Measurements from ENCODE around the gene KIF5A. TPM values are rescaled to one million over a fixed set of nuclear protein-coding genes. Genes with fewer than 3 reads are reported as not detected.

KIF5A gene
- total and polyA plus RNA-seq, 2 donors (not counting 3 experiments of a cell fraction or from before 2014, with no cell fraction given): 0.07 to 0.35 TPM

MicroRNA genes within 50 kb of the gene (microRNA counts, 767-probe panel; counts per million panel counts)
- microRNA hsa-miR-616-3p: 723 counts per million, percentile 96 among the panel's probes with 10 or more counts

Small RNA genes lying within 50 kb of the gene (microRNA-seq; reads per million reads assigned to microRNA genes)
- gene MIR616 (ENCODE audit: borderline number of aligned reads, borderline replicate concordance): 1.5 reads per million
- gene MIR6758 (ENCODE audit: borderline number of aligned reads, borderline replicate concordance): not detected

Small RNA genes lying within 50 kb of the gene (small RNA-seq; reads per million reads assigned to genes)
- gene MIR616 (ENCODE audit: insufficient read depth, insufficient read length, low read depth, low replicate concordance): not detected

Other genes starting within 250 kb of the KIF5A start
- 31.3 and 36.6 TPM in 2 replicates for gene R3HDM2, start 119.0 kb upstream of the KIF5A start, total RNA-seq
- gene R3HDM2, start 119.0 kb upstream of the KIF5A start, polyA plus RNA-seq: 26.1 and 28.0 TPM in 2 replicates
- not detected in 2 replicates for gene INHBC, start 115.3 kb upstream of the KIF5A start, total RNA-seq
- 0.08 TPM in 1 of 2 replicates, not detected in the other for gene INHBC, start 115.3 kb upstream of the KIF5A start, polyA plus RNA-seq
- gene INHBE, start 94.7 kb upstream of the KIF5A start, total RNA-seq: not detected in 2 replicates
- not detected in 2 replicates for gene INHBE, start 94.7 kb upstream of the KIF5A start, polyA plus RNA-seq
- 0.29 and 1.1 TPM in 2 replicates for gene GLI1, start 90.3 kb upstream of the KIF5A start, total RNA-seq
- 0.10 and 0.14 TPM in 2 replicates for gene GLI1, start 90.3 kb upstream of the KIF5A start, polyA plus RNA-seq
- 0.38 TPM in 1 of 2 replicates, not detected in the other for gene ARHGAP9, start 70.2 kb upstream of the KIF5A start, total RNA-seq
- 0.25 and 0.35 TPM in 2 replicates for gene ARHGAP9, start 70.2 kb upstream of the KIF5A start, polyA plus RNA-seq
- 212 and 216 TPM in 2 replicates for gene MARS1, start 62.0 kb upstream of the KIF5A start, total RNA-seq
- 98.8 and 118 TPM in 2 replicates for gene MARS1, start 62.0 kb upstream of the KIF5A start, polyA plus RNA-seq
- 9.8 and 13.7 TPM in 2 replicates for gene DDIT3, start 29.5 kb upstream of the KIF5A start, total RNA-seq
- gene DDIT3, start 29.5 kb upstream of the KIF5A start, polyA plus RNA-seq: 15.4 and 22.0 TPM in 2 replicates
- gene MBD6, start 27.2 kb upstream of the KIF5A start, total RNA-seq: 85.6 and 95.2 TPM in 2 replicates
- 8.5 and 10.6 TPM in 2 replicates for gene MBD6, start 27.2 kb upstream of the KIF5A start, polyA plus RNA-seq
- gene DCTN2, start 2.9 kb upstream of the KIF5A start, total RNA-seq: 157 and 161 TPM in 2 replicates
- gene DCTN2, start 2.9 kb upstream of the KIF5A start, polyA plus RNA-seq: 146 and 234 TPM in 2 replicates
- 9.1 and 11.5 TPM in 2 replicates for gene PIP4K2C, start 41.1 kb downstream of the KIF5A start, total RNA-seq
- gene PIP4K2C, start 41.1 kb downstream of the KIF5A start, polyA plus RNA-seq: 10.5 and 11.3 TPM in 2 replicates
- gene DTX3, start 54.8 kb downstream of the KIF5A start, total RNA-seq: 25.9 and 34.5 TPM in 2 replicates
- 51.4 and 65.0 TPM in 2 replicates for gene DTX3, start 54.8 kb downstream of the KIF5A start, polyA plus RNA-seq
- 4.7 and 7.4 TPM in 2 replicates for gene ARHGEF25, start 61.4 kb downstream of the KIF5A start, total RNA-seq
- gene ARHGEF25, start 61.4 kb downstream of the KIF5A start, polyA plus RNA-seq: 3.5 and 4.7 TPM in 2 replicates
- gene B4GALNT1, start 83.2 kb downstream of the KIF5A start, total RNA-seq: 0.25 and 0.35 TPM in 2 replicates
- gene B4GALNT1, start 83.2 kb downstream of the KIF5A start, polyA plus RNA-seq: 0.24 and 0.33 TPM in 2 replicates
- 188 and 212 TPM in 2 replicates for gene OS9, start 144.1 kb downstream of the KIF5A start, total RNA-seq
- gene OS9, start 144.1 kb downstream of the KIF5A start, polyA plus RNA-seq: 374 and 561 TPM in 2 replicates
- gene AGAP2, start 188.7 kb downstream of the KIF5A start, total RNA-seq: 0.05 and 0.24 TPM in 2 replicates
- gene AGAP2, start 188.7 kb downstream of the KIF5A start, polyA plus RNA-seq: 0.04 and 0.05 TPM in 2 replicates
- 14.6 and 15.0 TPM in 2 replicates for gene TSPAN31, start 195.0 kb downstream of the KIF5A start, total RNA-seq
- 33.3 and 43.9 TPM in 2 replicates for gene TSPAN31, start 195.0 kb downstream of the KIF5A start, polyA plus RNA-seq
- gene CDK4, start 202.3 kb downstream of the KIF5A start, total RNA-seq: 156 and 171 TPM in 2 replicates
- 300 and 332 TPM in 2 replicates for gene CDK4, start 202.3 kb downstream of the KIF5A start, polyA plus RNA-seq
- 3.0 and 4.6 TPM in 2 replicates for gene MARCHF9, start 205.1 kb downstream of the KIF5A start, total RNA-seq
- 4.8 and 5.8 TPM in 2 replicates for gene MARCHF9, start 205.1 kb downstream of the KIF5A start, polyA plus RNA-seq
- gene CYP27B1, start 217.0 kb downstream of the KIF5A start, total RNA-seq: 2.4 and 2.7 TPM in 2 replicates
- 0.62 TPM in 2 replicates for gene CYP27B1, start 217.0 kb downstream of the KIF5A start, polyA plus RNA-seq
- gene METTL1, start 222.1 kb downstream of the KIF5A start, total RNA-seq: 24.3 and 24.8 TPM in 2 replicates
- gene METTL1, start 222.1 kb downstream of the KIF5A start, polyA plus RNA-seq: 23.6 and 25.0 TPM in 2 replicates
- gene EEF1AKMT3, start 222.6 kb downstream of the KIF5A start, total RNA-seq: 6.6 and 8.8 TPM in 2 replicates
- 7.3 and 7.9 TPM in 2 replicates for gene EEF1AKMT3, start 222.6 kb downstream of the KIF5A start, polyA plus RNA-seq
- gene TSFM, start 232.7 kb downstream of the KIF5A start, total RNA-seq: 39.3 and 41.8 TPM in 2 replicates
- 13.2 and 16.5 TPM in 2 replicates for gene TSFM, start 232.7 kb downstream of the KIF5A start, polyA plus RNA-seq

Measured in endothelial cell of umbilical vein (primary cell).